ENCODE results near the gene KIRREL3.

KIRREL3 gene

DNA sequence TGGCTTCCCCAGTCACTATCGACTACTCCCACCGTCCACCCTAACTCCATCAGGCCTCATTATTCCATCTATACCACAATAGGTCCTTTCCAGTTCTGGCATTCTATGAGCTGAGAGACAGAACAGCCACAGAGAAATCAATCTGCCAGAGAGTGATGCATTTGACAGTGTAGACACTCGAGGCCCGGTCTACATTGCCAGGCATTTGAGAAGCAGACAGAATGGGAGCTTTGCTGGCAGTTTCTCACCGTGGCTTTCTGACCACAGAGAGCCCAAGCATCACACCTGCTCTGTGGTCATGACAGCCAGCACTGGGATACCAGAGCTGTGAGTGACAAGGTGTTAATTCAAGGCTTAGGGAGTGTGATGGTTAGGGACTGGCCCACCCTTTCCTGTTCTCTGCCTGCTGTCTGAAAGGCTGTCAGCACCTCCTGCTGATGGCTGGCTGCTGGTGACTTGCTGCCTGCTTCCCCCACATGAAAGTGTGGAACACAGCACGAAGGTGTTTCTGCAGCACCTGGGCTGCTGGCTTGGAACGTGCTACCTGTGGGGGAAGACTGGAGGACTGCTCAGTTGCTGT lies 137.8 kb downstream of the KIRREL3 start:
- H3K9ac ChIP-seq (ENCODE audit: low read length) = no peak overlapping the region
- no peaks in the 10 kb centered on the region for H3K4me1 ChIP-seq (ENCODE audit: control insufficient read depth, low read depth, low read length)
- no peaks in the 10 kb centered on the region for H3K27me3 ChIP-seq (ENCODE audit: control insufficient read depth, insufficient read depth, low read length)
- H3K4me3 ChIP-seq (ENCODE audit: low read length) = no peak overlapping the region
- H3K36me3 ChIP-seq (ENCODE audit: control insufficient read depth, low read depth, low read length) = no peaks in the 10 kb centered on the region
- H3K9me3 ChIP-seq (ENCODE audit: control insufficient read depth, low read depth, low read length) = no peaks in the 10 kb centered on the region
- H3K27ac ChIP-seq (ENCODE audit: low read length) = no peak overlapping the region

DNA sequence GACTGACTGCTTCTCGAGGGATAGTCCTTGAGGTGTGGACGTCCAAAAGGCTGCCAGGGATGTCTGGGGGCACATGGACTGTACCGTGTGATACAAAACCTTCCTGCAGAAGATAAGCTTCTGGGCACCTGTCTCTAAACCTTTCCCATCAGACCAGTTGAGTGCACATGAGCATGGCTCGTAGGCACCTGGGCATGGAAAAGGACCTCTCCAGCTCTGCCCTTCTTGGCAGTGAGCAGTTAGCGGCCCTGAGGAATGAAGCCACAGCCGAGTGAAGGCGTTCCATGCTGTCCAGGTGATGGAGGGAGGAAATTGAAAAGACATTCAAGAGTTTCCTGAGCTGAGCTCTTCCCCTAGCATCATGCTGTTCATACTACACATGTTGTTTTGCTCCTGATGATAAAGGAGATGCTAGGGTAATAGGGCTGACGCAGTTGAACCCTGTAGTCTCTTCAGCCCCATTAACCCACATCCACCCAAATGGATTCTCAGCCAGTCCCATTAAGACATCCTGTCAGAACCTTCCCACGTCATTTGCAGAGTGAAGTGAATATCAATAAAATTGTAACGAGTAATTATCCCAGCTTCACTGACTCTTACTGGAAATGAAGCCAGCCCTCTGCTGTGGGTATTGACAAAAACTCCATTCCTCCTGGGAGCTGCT lies 138.6 kb downstream of the KIRREL3 start:
- H3K36me3 ChIP-seq (ENCODE audit: control insufficient read depth, low read depth, low read length) = no peaks in the 10 kb centered on the region
- no peaks in the 10 kb centered on the region for H3K4me1 ChIP-seq (ENCODE audit: control insufficient read depth, low read depth, low read length)
- no peaks in the 10 kb centered on the region for H3K9me3 ChIP-seq (ENCODE audit: control insufficient read depth, low read depth, low read length)
- H3K27ac ChIP-seq (ENCODE audit: low read length) = no peak overlapping the region
- H3K4me3 ChIP-seq (ENCODE audit: low read length) = no peak overlapping the region
- no peaks in the 10 kb centered on the region for H3K27me3 ChIP-seq (ENCODE audit: control insufficient read depth, insufficient read depth, low read length)
- no peak overlapping the region for H3K9ac ChIP-seq (ENCODE audit: low read length)

DNA sequence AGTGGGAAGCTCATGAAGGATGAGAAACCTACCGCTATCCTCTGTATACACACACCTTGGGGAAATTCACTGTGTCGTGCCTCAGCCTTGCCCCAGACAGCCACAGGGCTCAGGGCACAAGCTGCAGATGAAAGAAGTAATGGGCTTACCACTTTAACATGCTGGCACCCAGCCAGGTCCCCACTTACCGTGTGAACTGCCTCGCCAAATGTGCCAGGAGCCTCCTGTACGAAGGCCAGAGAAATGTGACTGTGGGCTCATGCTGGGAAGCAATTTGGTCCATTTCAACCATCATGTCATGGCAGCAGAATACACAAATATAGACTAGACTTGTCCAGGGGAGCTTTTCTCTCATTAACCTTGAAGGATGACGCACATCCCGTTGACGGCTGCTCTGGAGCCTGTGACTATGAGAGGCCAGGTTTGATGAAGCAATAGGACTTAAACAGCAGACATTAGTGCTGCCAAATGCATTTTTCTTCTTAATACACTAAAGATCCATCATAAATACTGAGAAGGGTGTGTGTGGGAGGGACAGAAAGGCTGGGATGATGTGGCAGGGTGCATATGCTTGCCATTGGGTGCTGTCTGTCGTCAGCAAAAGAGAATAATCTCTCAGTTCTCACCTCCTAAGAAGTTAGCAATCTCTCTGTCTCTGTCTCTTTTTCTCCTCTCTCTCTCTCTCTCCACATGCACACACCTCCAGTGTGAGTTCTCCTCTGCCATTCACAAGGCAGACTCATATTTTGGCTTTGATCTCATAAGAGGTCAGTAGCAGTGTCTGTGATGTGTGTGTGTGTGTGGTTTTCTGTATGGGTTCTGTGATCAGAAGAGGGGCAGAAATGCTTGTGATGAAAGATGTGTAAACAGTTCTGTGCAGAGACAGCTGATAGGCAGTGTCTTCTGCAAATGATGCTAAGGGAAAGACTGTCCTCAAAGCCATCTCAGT lies 142.4 kb downstream of the KIRREL3 start:
- no peak overlapping the region for H3K4me3 ChIP-seq (ENCODE audit: low read length)
- no peak overlapping the region for H3K9ac ChIP-seq (ENCODE audit: low read length)
- no peaks in the 10 kb centered on the region for H3K27me3 ChIP-seq (ENCODE audit: control insufficient read depth, insufficient read depth, low read length)
- no peaks in the 10 kb centered on the region for H3K4me1 ChIP-seq (ENCODE audit: control insufficient read depth, low read depth, low read length)
- H3K27ac ChIP-seq (ENCODE audit: low read length) = no peak overlapping the region
- no peaks in the 10 kb centered on the region for H3K9me3 ChIP-seq (ENCODE audit: control insufficient read depth, low read depth, low read length)
- H3K36me3 ChIP-seq (ENCODE audit: control insufficient read depth, low read depth, low read length) = no peaks in the 10 kb centered on the region

DNA sequence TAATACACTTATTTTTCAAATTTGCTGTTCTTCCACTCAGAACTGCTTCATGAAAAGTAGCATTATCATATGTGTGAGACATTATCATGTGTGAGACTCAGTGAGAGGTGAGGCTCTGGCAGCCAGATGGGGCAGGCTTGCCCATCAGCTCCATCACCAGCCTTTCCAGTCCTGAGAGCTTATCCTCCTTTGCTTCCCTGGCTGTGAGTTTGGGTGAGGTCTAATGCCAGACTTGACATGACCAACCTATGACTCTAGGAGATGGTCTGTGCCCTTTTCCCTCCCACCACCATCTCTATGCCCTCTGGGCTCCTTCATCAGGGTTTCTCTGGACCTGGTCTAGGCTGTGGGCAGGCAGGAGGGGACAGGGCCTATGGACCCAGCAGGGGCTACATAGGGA lies 145.0 kb downstream of the KIRREL3 start:
- no peaks in the 10 kb centered on the region for H3K4me1 ChIP-seq (ENCODE audit: control insufficient read depth, low read depth, low read length)
- H3K27ac ChIP-seq (ENCODE audit: low read length) = no peak overlapping the region
- H3K4me3 ChIP-seq (ENCODE audit: low read length) = no peak overlapping the region
- no peaks in the 10 kb centered on the region for H3K36me3 ChIP-seq (ENCODE audit: control insufficient read depth, low read depth, low read length)
- no peaks in the 10 kb centered on the region for H3K9me3 ChIP-seq (ENCODE audit: control insufficient read depth, low read depth, low read length)
- no peaks in the 10 kb centered on the region for H3K27me3 ChIP-seq (ENCODE audit: control insufficient read depth, insufficient read depth, low read length)
- no peak overlapping the region for H3K9ac ChIP-seq (ENCODE audit: low read length)

DNA sequence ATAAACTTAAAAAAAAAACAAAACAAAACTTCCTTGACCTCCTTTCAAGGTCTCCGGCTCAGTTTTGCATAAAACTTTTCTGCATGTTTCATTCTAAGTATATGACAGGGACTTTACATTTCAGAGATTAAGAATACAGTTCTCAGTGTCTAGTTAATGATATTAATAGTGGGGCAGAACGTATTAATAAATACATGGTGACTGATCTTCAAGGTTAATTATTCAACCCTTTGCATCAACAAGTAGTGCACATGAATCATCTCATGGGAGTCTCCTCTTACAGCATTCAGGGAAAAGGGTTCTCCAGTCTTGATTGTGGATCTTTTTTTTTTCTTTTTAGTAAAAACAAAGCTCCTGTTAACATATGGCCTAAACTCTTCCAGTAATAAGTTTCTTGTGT lies 146.8 kb downstream of the KIRREL3 start:
- H3K4me3 ChIP-seq (ENCODE audit: low read length) = no peak overlapping the region
- H3K36me3 ChIP-seq (ENCODE audit: control insufficient read depth, low read depth, low read length) = no peaks in the 10 kb centered on the region
- no peaks in the 10 kb centered on the region for H3K9me3 ChIP-seq (ENCODE audit: control insufficient read depth, low read depth, low read length)
- no peak overlapping the region for H3K27ac ChIP-seq (ENCODE audit: low read length)
- no peak overlapping the region for H3K9ac ChIP-seq (ENCODE audit: low read length)
- no peaks in the 10 kb centered on the region for H3K27me3 ChIP-seq (ENCODE audit: control insufficient read depth, insufficient read depth, low read length)
- no peaks in the 10 kb centered on the region for H3K4me1 ChIP-seq (ENCODE audit: control insufficient read depth, low read depth, low read length)

DNA sequence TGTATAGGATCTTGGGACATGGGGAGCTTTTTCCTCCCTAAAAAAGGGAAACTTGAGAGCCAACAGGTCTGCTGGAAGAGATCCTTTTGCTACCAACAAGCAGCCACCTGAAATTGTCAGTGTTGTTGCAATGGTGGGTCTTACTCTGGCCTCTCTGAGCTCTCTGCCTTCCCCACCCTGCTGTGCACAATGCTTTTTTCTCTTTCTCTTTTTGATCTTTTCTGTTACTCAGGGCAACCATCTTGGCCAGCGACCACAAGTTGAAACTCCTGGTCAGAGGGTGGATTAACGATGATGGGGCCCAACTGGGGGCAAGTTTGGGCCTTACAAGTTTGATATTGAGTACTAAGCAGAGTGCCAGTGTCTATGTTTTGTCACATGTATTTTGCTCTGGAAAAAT lies 155.8 kb downstream of the KIRREL3 start:
- H3K9ac ChIP-seq (ENCODE audit: low read length) = no peak overlapping the region
- H3K36me3 ChIP-seq (ENCODE audit: control insufficient read depth, low read depth, low read length) = no peaks in the 10 kb centered on the region
- H3K27ac ChIP-seq (ENCODE audit: low read length) = no peak overlapping the region
- no peak overlapping the region for H3K4me3 ChIP-seq (ENCODE audit: low read length)
- no peaks in the 10 kb centered on the region for H3K4me1 ChIP-seq (ENCODE audit: control insufficient read depth, low read depth, low read length)
- H3K9me3 ChIP-seq (ENCODE audit: control insufficient read depth, low read depth, low read length) = no peaks in the 10 kb centered on the region
- H3K27me3 ChIP-seq (ENCODE audit: control insufficient read depth, insufficient read depth, low read length) = no peaks in the 10 kb centered on the region

DNA sequence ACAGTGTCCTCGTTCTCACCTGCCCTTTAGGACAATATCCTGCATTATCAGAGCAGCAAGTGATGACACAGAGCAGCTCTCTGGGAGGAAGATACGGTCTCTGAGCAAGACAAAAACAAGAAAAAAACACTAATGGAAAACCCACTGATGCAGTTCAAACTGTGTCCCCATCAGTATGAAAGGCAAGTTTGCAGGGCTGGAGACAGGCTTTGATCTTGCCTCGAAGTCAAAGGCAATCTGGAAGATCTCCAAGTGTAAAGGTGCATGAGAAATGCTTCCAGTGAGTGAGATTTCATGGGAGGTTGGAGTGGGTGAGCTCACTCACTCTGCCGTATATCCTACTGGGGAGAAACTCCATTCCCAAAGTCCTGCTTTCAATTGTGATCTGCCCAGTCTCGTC lies 157.5 kb downstream of the KIRREL3 start:
- no peak overlapping the region for H3K27ac ChIP-seq (ENCODE audit: low read length)
- no peaks in the 10 kb centered on the region for H3K36me3 ChIP-seq (ENCODE audit: control insufficient read depth, low read depth, low read length)
- no peaks in the 10 kb centered on the region for H3K27me3 ChIP-seq (ENCODE audit: control insufficient read depth, insufficient read depth, low read length)
- H3K9me3 ChIP-seq (ENCODE audit: control insufficient read depth, low read depth, low read length) = no peaks in the 10 kb centered on the region
- H3K4me1 ChIP-seq (ENCODE audit: control insufficient read depth, low read depth, low read length) = no peaks in the 10 kb centered on the region
- no peak overlapping the region for H3K4me3 ChIP-seq (ENCODE audit: low read length)
- no peak overlapping the region for H3K9ac ChIP-seq (ENCODE audit: low read length)

DNA sequence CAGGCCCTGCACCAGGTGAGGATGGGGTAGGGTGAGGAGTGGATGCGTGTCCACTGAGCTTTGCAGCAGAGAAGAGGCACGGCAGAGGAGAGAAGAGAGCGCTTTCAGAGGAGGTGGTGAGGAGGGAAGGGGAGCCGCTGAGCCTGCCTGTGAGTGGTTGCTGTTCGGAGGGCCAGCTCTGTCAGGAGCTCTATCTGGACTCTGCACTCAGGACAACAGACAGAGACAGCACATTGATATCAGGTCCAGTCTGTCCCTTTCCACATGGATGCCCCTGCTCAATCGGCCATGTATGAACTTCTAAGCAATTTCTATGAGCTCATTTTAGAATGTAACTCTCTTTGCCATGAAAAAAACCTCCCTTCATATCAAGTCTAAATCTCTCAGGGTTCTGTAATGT lies 158.6 kb downstream of the KIRREL3 start:
- Histone ChIP-seq H3K27ac (ENCODE audit: low read length) (no peak overlapping the region), H3K9ac (ENCODE audit: low read length) (no peak overlapping the region), H3K9me3 (ENCODE audit: control insufficient read depth, low read depth, low read length) (no peaks in the 10 kb centered on the region), H3K4me1 (ENCODE audit: control insufficient read depth, low read depth, low read length) (no peaks in the 10 kb centered on the region), H3K4me3 (ENCODE audit: low read length) (no peak overlapping the region), H3K27me3 (ENCODE audit: control insufficient read depth, insufficient read depth, low read length) (no peaks in the 10 kb centered on the region), H3K36me3 (ENCODE audit: control insufficient read depth, low read depth, low read length) (no peaks in the 10 kb centered on the region)

DNA sequence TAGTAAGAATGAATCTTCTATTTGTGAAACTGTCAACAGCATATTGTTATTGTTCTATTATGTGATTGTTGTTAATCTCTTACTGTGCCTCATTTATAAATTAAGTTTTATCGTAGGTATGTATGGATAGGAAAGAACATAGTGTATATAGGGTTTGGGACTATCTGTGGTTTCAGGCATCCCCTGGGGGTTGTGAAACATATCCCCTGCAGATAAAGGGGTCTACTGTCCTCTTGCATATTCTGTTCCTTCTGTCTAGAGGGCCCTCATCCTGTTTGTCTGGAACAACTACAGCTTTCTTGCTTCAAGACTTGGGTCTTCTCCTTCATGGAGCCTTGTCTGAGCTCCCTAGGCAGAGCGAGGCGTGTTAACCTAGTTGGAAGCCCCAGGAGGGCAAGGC lies 159.6 kb downstream of the KIRREL3 start:
- Histone ChIP-seq H3K4me3 (ENCODE audit: low read length) (no peak overlapping the region), H3K36me3 (ENCODE audit: control insufficient read depth, low read depth, low read length) (no peaks in the 10 kb centered on the region), H3K9me3 (ENCODE audit: control insufficient read depth, low read depth, low read length) (no peaks in the 10 kb centered on the region), H3K27ac (ENCODE audit: low read length) (no peak overlapping the region), H3K9ac (ENCODE audit: low read length) (no peak overlapping the region), H3K27me3 (ENCODE audit: control insufficient read depth, insufficient read depth, low read length) (no peaks in the 10 kb centered on the region), H3K4me1 (ENCODE audit: control insufficient read depth, low read depth, low read length) (no peaks in the 10 kb centered on the region)

DNA sequence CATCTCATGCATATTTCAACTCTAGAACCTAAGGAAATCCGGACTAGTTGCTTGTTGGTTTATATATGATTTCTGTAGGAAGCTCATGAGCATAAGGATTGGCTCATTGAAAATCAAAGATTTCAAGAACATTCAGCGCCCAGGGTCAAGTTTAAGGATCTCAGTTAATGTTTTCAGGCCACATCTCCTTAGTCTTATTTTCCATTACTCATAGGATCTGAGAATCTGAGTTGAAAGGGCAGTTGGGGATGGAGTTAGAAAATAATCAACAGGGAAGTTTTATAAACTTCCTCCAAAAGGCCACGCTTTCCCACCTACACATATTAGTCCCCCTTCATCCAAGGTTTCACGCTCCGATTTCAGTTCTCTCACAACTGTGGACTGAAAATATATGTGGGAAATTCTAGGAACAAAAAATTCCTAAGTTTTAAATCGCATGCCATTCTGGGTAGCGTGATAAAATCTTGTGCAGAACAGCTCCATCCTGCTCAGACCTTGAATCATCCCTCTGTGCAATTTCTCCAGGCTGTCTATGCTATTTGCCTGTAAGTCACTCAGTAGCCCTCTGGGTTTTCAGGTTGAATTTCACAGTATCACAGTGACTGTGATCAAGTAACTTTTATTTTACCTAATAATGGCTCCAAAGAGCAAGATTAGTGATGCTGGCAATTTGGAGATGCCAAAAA lies 160.2 kb downstream of the KIRREL3 start:
- Histone ChIP-seq H3K27me3 (ENCODE audit: control insufficient read depth, insufficient read depth, low read length) (no peaks in the 10 kb centered on the region), H3K9me3 (ENCODE audit: control insufficient read depth, low read depth, low read length) (no peaks in the 10 kb centered on the region), H3K27ac (ENCODE audit: low read length) (no peak overlapping the region), H3K9ac (ENCODE audit: low read length) (no peak overlapping the region), H3K36me3 (ENCODE audit: control insufficient read depth, low read depth, low read length) (no peaks in the 10 kb centered on the region), H3K4me1 (ENCODE audit: control insufficient read depth, low read depth, low read length) (no peaks in the 10 kb centered on the region), H3K4me3 (ENCODE audit: low read length) (no peak overlapping the region)

DNA sequence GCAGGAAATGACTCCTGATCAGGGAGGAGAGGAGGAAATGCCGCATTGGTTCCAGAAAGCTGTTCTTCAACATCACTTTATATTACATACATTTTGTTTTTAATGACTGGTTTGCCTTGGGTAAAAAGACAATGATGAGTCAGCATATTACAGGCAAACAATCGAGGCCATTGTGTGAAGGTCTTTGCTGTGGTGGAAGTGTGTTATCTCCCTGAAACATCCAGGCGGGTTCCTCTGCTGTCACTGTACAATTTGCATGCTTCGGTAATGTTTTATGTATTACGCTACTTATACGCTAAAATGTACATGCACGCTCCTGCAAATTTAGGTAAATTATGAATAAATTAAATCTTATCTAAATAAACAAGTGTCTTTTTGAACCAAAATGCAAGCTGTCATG lies 161.1 kb downstream of the KIRREL3 start:
- Histone ChIP-seq H3K4me1 (ENCODE audit: control insufficient read depth, low read depth, low read length) (no peaks in the 10 kb centered on the region), H3K9me3 (ENCODE audit: control insufficient read depth, low read depth, low read length) (no peaks in the 10 kb centered on the region), H3K27me3 (ENCODE audit: control insufficient read depth, insufficient read depth, low read length) (no peaks in the 10 kb centered on the region), H3K27ac (ENCODE audit: low read length) (no peak overlapping the region), H3K9ac (ENCODE audit: low read length) (no peak overlapping the region), H3K36me3 (ENCODE audit: control insufficient read depth, low read depth, low read length) (no peaks in the 10 kb centered on the region), H3K4me3 (ENCODE audit: low read length) (no peak overlapping the region)
